HEK293T (cell line): ENCODE data around the gene LUC7L3.
"Not testable (repeated sequence)": the region's sequence is repeated elsewhere in the genome, so short reads cannot be mapped to it uniquely, and the experiment has no call there.

Source experiments
- BHLHE40 ChIP-seq: fragments of 450-650 bp; IDR thresholded peaks from 2 replicates; pipeline ENCODE4 v1.6.1; 2016; ENCODE audit warnings: mild to moderate bottlenecking, moderate library complexity, borderline replicate concordance
- ELF4 ChIP-seq: fragments of 450-650 bp; IDR thresholded peaks from 2 replicates; pipeline ENCODE4 v1.6.1; 2017; ENCODE audit warnings: antibody characterized with exemption
- FOXM1 ChIP-seq: fragments of 450-650 bp; IDR thresholded peaks from 2 replicates; pipeline ENCODE4 v1.6.1; 2017; ENCODE audit warnings: mild to moderate bottlenecking, borderline replicate concordance
- NFRKB ChIP-seq: fragments of 450-650 bp; IDR thresholded peaks from 2 replicates; pipeline ENCODE4 v1.6.1; 2016; ENCODE audit warnings: mild to moderate bottlenecking, moderate library complexity
- PKNOX1 ChIP-seq: fragments of 450-650 bp; IDR thresholded peaks from 2 replicates; pipeline ENCODE4 v1.6.1; 2016
- SP1 ChIP-seq: fragments of 450-650 bp; IDR thresholded peaks from 2 replicates; pipeline ENCODE4 v1.6.1; 2017

- TF ChIP-seq NFRKB, SP1, BHLHE40, PKNOX1, FOXM1, ELF4: not testable (repeated sequence)
Observed at GRCh38 chr17:50680543-50681262, 38.7 kb upstream of the LUC7L3 start.
